ENCODE results near the gene PLA2G2C.

GRCh38 chr1:20154301-20154831 is 32.0 kb downstream of the PLA2G2C start:
- TF ChIP-seq POLR2A (IDR thresholded peaks at IDR 0.05; ENCODE audit: low read depth, low read length) (no peak), POLR2AphosphoS5 (IDR thresholded peaks at IDR 0.05; ENCODE audit: low read depth, low read length) (no peak)
